ENCODE data around the gene FZD10.

The FZD10 gene

GRCh38 chr12:130200445-130200844 lies 38.2 kb downstream of the FZD10 start:
- no peaks in the 10 kb centered on the region for H3K36me3 ChIP-seq
- H3K4me1 ChIP-seq: no peaks in the 10 kb centered on the region
- H3K27me3 ChIP-seq: peaks cover 0 to 11% of the 10 kb centered on the region in 2 donors
- no peak overlapping the region for H3K27ac ChIP-seq
- H3K4me3 ChIP-seq: no peak overlapping the region
- intact Hi-C loops (cut with DNase I; ENCODE audit: low total_unique reads): no loop called here
- TF ChIP-seq CTCF (IDR thresholded peaks at IDR 0.05): no peak
- peaks cover 0 to 10% (median 6%) of the 10 kb centered on the region in 3 donors for H3K9me3 ChIP-seq
- no peak for DNase-seq

- Histone ChIP-seq H3K27ac (no peak overlapping the region), H3K4me1 (no peaks in the 10 kb centered on the region), H3K36me3 (no peaks in the 10 kb centered on the region), H3K27me3 (peaks cover 0 to 11% of the 10 kb centered on the region in 2 donors), H3K4me3 (no peak overlapping the region), H3K9me3 (peaks cover 0 to 10% (median 6%) of the 10 kb centered on the region in 3 donors)
- DNase-seq: no peak
- intact Hi-C loops (cut with DNase I; ENCODE audit: low total_unique reads): no loop called here
- TF ChIP-seq CTCF (IDR thresholded peaks at IDR 0.05): no peak
These were observed 38.8 kb downstream of the FZD10 start for GRCh38 chr12:130201037-130201436.

GRCh38 chr12:130202201-130202600 lies 39.9 kb downstream of the FZD10 start:
- no peaks in the 10 kb centered on the region for H3K36me3 ChIP-seq
- no peak overlapping the region for H3K4me3 ChIP-seq
- peaks cover 0 to 10% (median 6%) of the 10 kb centered on the region in 3 donors for H3K9me3 ChIP-seq
- H3K27ac ChIP-seq: no peak overlapping the region
- H3K27me3 ChIP-seq: peaks cover 0 to 11% of the 10 kb centered on the region in 2 donors
- intact Hi-C loops (cut with DNase I; ENCODE audit: low total_unique reads): no loop called here
- H3K4me1 ChIP-seq: no peaks in the 10 kb centered on the region
- no peak for DNase-seq
- no peak for TF ChIP-seq CTCF (IDR thresholded peaks at IDR 0.05)

- no peaks in the 10 kb centered on the region for H3K36me3 ChIP-seq
- no peak overlapping the region for H3K27ac ChIP-seq
- no peak for TF ChIP-seq CTCF (IDR thresholded peaks at IDR 0.05)
- intact Hi-C loops (cut with DNase I; ENCODE audit: low total_unique reads): no loop called here
- H3K27me3 ChIP-seq: peaks cover 0 to 11% of the 10 kb centered on the region in 2 donors
- H3K4me3 ChIP-seq: no peak overlapping the region
- no peaks in the 10 kb centered on the region for H3K4me1 ChIP-seq
- H3K9me3 ChIP-seq: peaks cover 0 to 10% (median 6%) of the 10 kb centered on the region in 3 donors
- DNase-seq: no peak
These were observed 40.9 kb downstream of the FZD10 start for GRCh38 chr12:130203151-130203550.

GRCh38 chr12:130204541-130204953 lies 42.3 kb downstream of the FZD10 start:
- intact Hi-C loops (cut with DNase I; ENCODE audit: low total_unique reads): no loop called here
- TF ChIP-seq CTCF (IDR thresholded peaks at IDR 0.05): no peak
- H3K27ac ChIP-seq: no peak overlapping the region

GRCh38 chr12:130205495-130205894 lies 43.2 kb downstream of the FZD10 start:
- no peaks in the 10 kb centered on the region for H3K4me1 ChIP-seq
- H3K27me3 ChIP-seq: peaks cover 0 to 5% of the 10 kb centered on the region in 2 donors
- peaks cover 0 to 16% (median 6%) of the 10 kb centered on the region in 3 donors for H3K9me3 ChIP-seq
- no peaks in the 10 kb centered on the region for H3K36me3 ChIP-seq
- H3K27ac ChIP-seq: no peak overlapping the region
- no peak for TF ChIP-seq CTCF (IDR thresholded peaks at IDR 0.05)
- no peak overlapping the region for H3K4me3 ChIP-seq
- intact Hi-C loops (cut with DNase I; ENCODE audit: low total_unique reads): no loop called here
- no peak for DNase-seq

More at GRCh38 chr12:130204541-130204953, 42.3 kb downstream of the FZD10 start:
- Histone ChIP-seq H3K36me3 (no peaks in the 10 kb centered on the region), H3K4me1 (no peaks in the 10 kb centered on the region), H3K27me3 (peaks cover 0 to 7% of the 10 kb centered on the region in 2 donors), H3K9me3 (peaks cover 0 to 16% (median 6%) of the 10 kb centered on the region in 3 donors), H3K4me3 (no peak overlapping the region)
- no peak for DNase-seq

Measured in tibial artery (tissue), 4 donors.